SK-N-SH (cell line): ENCODE measurements around the gene AKAP4. TPM values are rescaled to one million over a fixed set of nuclear protein-coding genes. Genes with fewer than 3 reads are reported as not detected.

Experiments used
- CTCF ChIA-PET: fragments of 300-600, 350-600 bp; formaldehyde crosslinking; extraction: SDS; loops from one replicate; lab custom pipeline; 2021; lab: Yijun Ruan, JAX
- POLR2A ChIA-PET: fragments of 350-600 bp; sonication (Branson Sonifier 250); formaldehyde crosslinking; extraction: SDS; loops from one replicate; lab custom pipeline; 2020; ENCODE audit warnings: antibody characterized with exemption, inconsistent platforms; lab: Yijun Ruan, JAX
- DNase-seq: peaks from one replicate; pipeline ENCODE4 v3.0.0; 2012
- H2AFZ ChIP-seq: fragments of 200-600 bp; sonication (generic); 2 replicates; pipeline ENCODE4 v1.8.1; 2016; ENCODE audit warnings: antibody characterized with exemption, mild to moderate bottlenecking, low read depth
- H3F3A ChIP-seq: fragments of 200-600 bp; sonication (generic); replicated peaks from 2 replicates; pipeline ENCODE3; 2016; ENCODE audit warnings: antibody characterized with exemption, mild to moderate bottlenecking; ENCODE audit not compliant: insufficient read depth
- H3K27ac ChIP-seq, 2 experiments: fragments of 200-500 bp in 1 of 2; fragments of 200-600 bp in 1 of 2; sonication (Bioruptor generic) in 1 of 2; sonication (generic), shearing (Covaris generic) in 1 of 2; 2 replicates each; pipeline versions ENCODE4 v1.5.1 to v1.6.1; 2014 to 2016; ENCODE audit warnings: low read depth in 2 of 2, inconsistent platforms in 1 of 2, low read length in 1 of 2, mild to moderate bottlenecking in 1 of 2, mixed read lengths in 1 of 2
- H3K27me3 ChIP-seq: fragments of 200-600 bp; sonication (generic), shearing (Covaris generic); 2 replicates; pipeline ENCODE4 v1.6.1; 2016; ENCODE audit warnings: mixed run types; ENCODE audit not compliant: insufficient read depth
- H3K36me3 ChIP-seq, 2 experiments: fragments of 200-500 bp in 1 of 2; fragments of 200-600 bp in 1 of 2; sonication (Bioruptor generic) in 1 of 2; sonication (generic) in 1 of 2; replicated peaks in 1 of 2; 2 replicates each; pipeline versions ENCODE3 to v1.5.1; 2014 to 2016; ENCODE audit warnings: low read length in 1 of 2, mild to moderate bottlenecking in 1 of 2; ENCODE audit not compliant: insufficient read depth in 2 of 2, control insufficient read depth in 1 of 2
- H3K4me1 ChIP-seq, 2 experiments: fragments of 200-500 bp in 1 of 2; fragments of 200-600 bp in 1 of 2; sonication (Bioruptor generic) in 1 of 2; sonication (generic), shearing (Covaris generic) in 1 of 2; 2 replicates each; pipeline versions ENCODE4 v1.5.1 to v1.6.1; 2014 to 2016; ENCODE audit warnings: low read depth in 1 of 2, low read length in 1 of 2, mixed run types in 1 of 2; ENCODE audit not compliant: insufficient read depth in 2 of 2, control insufficient read depth in 1 of 2
- H3K4me2 ChIP-seq: fragments of 200-600 bp; sonication (generic), shearing (Covaris generic); 2 replicates; pipeline ENCODE4 v1.6.1; 2017; ENCODE audit warnings: mixed run types
- H3K4me3 ChIP-seq, 2 experiments: fragments of 200-500 bp in 1 of 2; fragments of 200-600 bp in 1 of 2; sonication (Bioruptor generic) in 1 of 2; sonication (generic), shearing (Covaris generic) in 1 of 2; 2 replicates each; pipeline versions ENCODE4 v1.5.1 to v1.8.1; 2014 to 2016; ENCODE audit warnings: low read depth in 2 of 2, inconsistent platforms in 1 of 2, low read length in 1 of 2, mild to moderate bottlenecking in 1 of 2, mixed read lengths in 1 of 2, moderate library complexity in 1 of 2
- H3K79me2 ChIP-seq: fragments of 200-600 bp; sonication (generic); 2 replicates; pipeline ENCODE4 v1.8.1; 2017; ENCODE audit warnings: mild to moderate bottlenecking; ENCODE audit not compliant: insufficient read depth
- H3K9ac ChIP-seq: fragments of 200-600 bp; sonication (generic); 2 replicates; pipeline ENCODE4 v1.6.1; 2017; ENCODE audit warnings: mixed run types
- H3K9me2 ChIP-seq: fragments of 200-600 bp; sonication (generic); 2 replicates; pipeline ENCODE4 v1.6.1; 2017; ENCODE audit warnings: mixed run types
- H3K9me3 ChIP-seq: fragments of 200-600 bp; sonication (generic); 2 replicates; pipeline ENCODE4 v1.6.1; 2017; ENCODE audit warnings: mixed run types, mild to moderate bottlenecking, moderate library complexity
- H4K20me1 ChIP-seq: fragments of 200-600 bp; sonication (generic); 2 replicates; pipeline ENCODE4 v1.6.1; 2017; ENCODE audit warnings: mild to moderate bottlenecking, mixed run types; ENCODE audit not compliant: insufficient read depth
- ELF1 ChIP-seq: IDR thresholded peaks from 2 replicates; pipeline ENCODE4 v1.4.0; 2012
- EP300 ChIP-seq, 2 experiments: IDR thresholded peaks; 2 replicates each; pipeline versions ENCODE4 v1.4.0 to v1.6.1; 2012; ENCODE audit warnings: borderline replicate concordance in 1 of 2, low read depth in 1 of 2, low read length in 1 of 2
- EZH2phosphoT487 ChIP-seq: fragments of 200-600 bp; sonication (generic); IDR thresholded peaks from 2 replicates; pipeline ENCODE4 v1.6.1; 2017; ENCODE audit warnings: low read depth, mixed run types, mild to moderate bottlenecking, antibody characterized with exemption, moderate library complexity, borderline replicate concordance
- FOSL2 ChIP-seq: IDR thresholded peaks from 2 replicates; pipeline ENCODE4 v1.4.0; 2012; ENCODE audit warnings: low read depth, mild to moderate bottlenecking, moderate library complexity, borderline replicate concordance
- FOXJ3 ChIP-seq: sonication (generic); formaldehyde crosslinking; IDR thresholded peaks from 2 replicates; pipeline ENCODE4 v1.5.1; 2020; ENCODE audit warnings: mild to moderate bottlenecking, missing genetic modification reagents
- GABPA ChIP-seq: IDR thresholded peaks from 2 replicates; pipeline ENCODE4 v1.4.0; 2012; ENCODE audit warnings: low read depth, mild to moderate bottlenecking
- GATA2 ChIP-seq: sonication (generic); formaldehyde crosslinking; IDR thresholded peaks from 2 replicates; pipeline ENCODE4 v1.5.0; 2020; ENCODE audit warnings: mild to moderate bottlenecking, missing genetic modification reagents
- IRF3 ChIP-seq: fragments of 150-350 bp; IDR thresholded peaks from 2 replicates; pipeline ENCODE4 v1.6.1; 2016; ENCODE audit warnings: mild to moderate bottlenecking, low read depth, low read length
- JUND ChIP-seq: IDR thresholded peaks from 2 replicates; pipeline ENCODE4 v1.4.0; 2012
- MEF2A ChIP-seq: IDR thresholded peaks from 2 replicates; pipeline ENCODE4 v1.4.0; 2012; ENCODE audit warnings: low read depth, borderline replicate concordance
- MXI1 ChIP-seq: IDR thresholded peaks from 2 replicates; pipeline ENCODE4 v1.6.1; 2012; ENCODE audit warnings: mild to moderate bottlenecking, low read depth, low read length, improper control_type of control experiment
- NFIC ChIP-seq: IDR thresholded peaks from 2 replicates; pipeline ENCODE4 v1.4.0; 2012; ENCODE audit warnings: borderline replicate concordance
- NRF1 ChIP-seq: IDR thresholded peaks from 2 replicates; pipeline ENCODE4 v1.6.1; 2012; ENCODE audit warnings: low read depth, mild to moderate bottlenecking, low read length
- PBX3 ChIP-seq: IDR thresholded peaks from 2 replicates; pipeline ENCODE4; 2012
- POLR2AphosphoS5 ChIP-seq: IDR thresholded peaks from 2 replicates; pipeline ENCODE4 v1.6.1; 2012; ENCODE audit warnings: low read depth, low read length
- RAD21 ChIP-seq: IDR thresholded peaks from 2 replicates; pipeline ENCODE4 v1.6.1; 2012; ENCODE audit warnings: mild to moderate bottlenecking, low read length
- RCOR1 ChIP-seq: fragments of 150-350 bp; IDR thresholded peaks from 2 replicates; pipeline ENCODE4 v1.6.1; 2017; ENCODE audit warnings: antibody characterized with exemption, low read length
- REST ChIP-seq: IDR thresholded peaks from 2 replicates; pipeline ENCODE4 v1.6.1; 2012; ENCODE audit warnings: mild to moderate bottlenecking, low read depth, low read length, moderate library complexity
- RFX5 ChIP-seq: IDR thresholded peaks from 2 replicates; pipeline ENCODE4 v1.6.1; 2012; ENCODE audit warnings: mild to moderate bottlenecking, improper control_type of control experiment, low read length
- RXRA ChIP-seq: IDR thresholded peaks from 2 replicates; pipeline ENCODE4 v1.4.0; 2012; ENCODE audit warnings: low read depth, mild to moderate bottlenecking, borderline replicate concordance
- SIN3A ChIP-seq: IDR thresholded peaks from 2 replicates; pipeline ENCODE4 v1.6.1; 2012; ENCODE audit warnings: low read depth, mild to moderate bottlenecking, low read length, moderate library complexity, borderline replicate concordance
- TAF1 ChIP-seq: IDR thresholded peaks from 2 replicates; pipeline ENCODE4 v1.6.1; 2012; ENCODE audit warnings: low read depth, mild to moderate bottlenecking, low read length, moderate library complexity, borderline replicate concordance
- TEAD4 ChIP-seq: IDR thresholded peaks from 2 replicates; pipeline ENCODE4 v1.4.0; 2012; ENCODE audit warnings: mild to moderate bottlenecking, borderline replicate concordance; ENCODE audit not compliant: insufficient read depth
- USF1 ChIP-seq: IDR thresholded peaks from 2 replicates; pipeline ENCODE4 v1.4.0; 2012; ENCODE audit warnings: low read depth, borderline replicate concordance
- WGBS: methylation state at CpG from one replicate; pipeline ENCODE4 v1.1.6; 2017; ENCODE audit warnings: low lambda C conversion rate; 5-methylcytosine and 5-hydroxymethylcytosine counted together
- polyA plus RNA-seq, 3 experiments: library from polyadenylated mRNA; depleted of rRNA; stranded (reverse); fragments of >200 nt; gene quantifications; 2 replicates each; pipeline ENCODE4 v1.2.3, GENCODE V29; 2012

The AKAP4 gene
- polyA plus RNA-seq, 1 of the 3 experiments (the other 2 are of a cell fraction): not detected

GRCh38 chrX:50154429-50154828, 46.4 kb downstream of the AKAP4 start:
- Histone ChIP-seq H3K4me2 (no peak overlapping the region), H3K9me3 (no peaks in the 10 kb centered on the region), H3K79me2 (no peaks in the 10 kb centered on the region), H4K20me1 (no peaks in the 10 kb centered on the region), H3K27me3 (no peaks in the 10 kb centered on the region; the same call in 1 of the 2 replicates), H3K9me2 (no peaks in the 10 kb centered on the region), H3K9ac (no peak overlapping the region), H2AFZ (no peak overlapping the region), H3K36me3 (no peaks in the 10 kb centered on the region), H3K4me3 (no peak overlapping the region), H3K27ac (no peak overlapping the region), H3K4me1 (no peaks in the 10 kb centered on the region), H3F3A (no peaks in the 10 kb centered on the region)
- ChIA-PET CTCF (no interaction called here), POLR2A (no interaction called here)
- DNase-seq: no peak
- TF ChIP-seq RCOR1: no peak
- no peak for TF ChIP-seq FOSL2
- no peak for TF ChIP-seq GATA2 (CRISPR knock-in tag)
- no peak for TF ChIP-seq TAF1
- TF ChIP-seq TEAD4: no peak
- TF ChIP-seq RAD21: no peak
- no peak for TF ChIP-seq JUND
- no peak for TF ChIP-seq GABPA
- no peak for TF ChIP-seq REST
- TF ChIP-seq MXI1: no peak
- TF ChIP-seq POLR2AphosphoS5: no peak
- no peak for TF ChIP-seq EZH2phosphoT487
- 28% methylated on average over 1 of the region's 1 CpG for WGBS

- H3K79me2 ChIP-seq: no peaks in the 10 kb centered on the region
- no peaks in the 10 kb centered on the region for H3K36me3 ChIP-seq
- H3K27me3 ChIP-seq: no peaks in the 10 kb centered on the region; the same call in 1 of the 2 replicates
- H3K4me3 ChIP-seq: no peak overlapping the region
- 47% methylated on average over 2 of the region's 2 CpGs for WGBS
- no peak overlapping the region for H2AFZ ChIP-seq
- ChIA-PET POLR2A (no interaction called here), CTCF (no interaction called here)
- no peaks in the 10 kb centered on the region for H3K9me2 ChIP-seq
- no peak overlapping the region for H3K27ac ChIP-seq
- DNase-seq: no peak
- no peaks in the 10 kb centered on the region for H3F3A ChIP-seq
- no peaks in the 10 kb centered on the region for H3K9me3 ChIP-seq
- H3K9ac ChIP-seq: no peak overlapping the region
- no peak overlapping the region for H3K4me2 ChIP-seq
- H3K4me1 ChIP-seq: no peaks in the 10 kb centered on the region
- no peaks in the 10 kb centered on the region for H4K20me1 ChIP-seq
- no peak for TF ChIP-seq PBX3
- TF ChIP-seq RXRA: no peak
- TF ChIP-seq TEAD4: no peak
- no peak for TF ChIP-seq EP300 (IDR thresholded peaks at IDR 0.05; ENCODE audit: borderline replicate concordance in 1 of 2, low read depth in 1 of 2, low read length in 1 of 2)
- no peak for TF ChIP-seq SIN3A
- no peak for TF ChIP-seq USF1
- TF ChIP-seq GATA2 (CRISPR knock-in tag): no peak
- no peak for TF ChIP-seq MEF2A
- TF ChIP-seq RAD21: no peak
- no peak for TF ChIP-seq RFX5
- no peak for TF ChIP-seq IRF3
- TF ChIP-seq ELF1: no peak
- no peak for TF ChIP-seq NFIC
- no peak for TF ChIP-seq FOXJ3 (CRISPR knock-in tag)
- no peak for TF ChIP-seq MXI1
- TF ChIP-seq NRF1: no peak
Observed at GRCh38 chrX:50152456-50152855, 48.4 kb downstream of the AKAP4 start.
